Inflammatory macrophage treated with lipopolysaccharide for 4 hours (primary cell): Measurements from ENCODE around the gene BDH1.
"Not testable (repeated sequence)": the region's sequence is repeated elsewhere in the genome, so short reads cannot be mapped to it uniquely, and the experiment has no call there.

Experiments
- DNase-seq: peaks from one replicate; pipeline ENCODE4 v3.0.0-alpha.2; 2020

Gene BDH1

GRCh38 chr3:197577366-197578074 lies 21.8 kb upstream of the BDH1 start:
- DNase-seq = no peak

GRCh38 chr3:197576838-197577237 lies 21.1 kb upstream of the BDH1 start:
- no peak for DNase-seq

GRCh38 chr3:197575362-197575761 lies 19.6 kb upstream of the BDH1 start:
- no peak for DNase-seq

GRCh38 chr3:197574396-197574991 lies 18.7 kb upstream of the BDH1 start:
- not testable (repeated sequence) for DNase-seq

GRCh38 chr3:197573048-197573767 lies 17.4 kb upstream of the BDH1 start:
- no peak for DNase-seq

GRCh38 chr3:197571880-197572172 lies 16.1 kb upstream of the BDH1 start:
- DNase-seq = not testable (repeated sequence)

- not testable (repeated sequence) for DNase-seq
These were observed 15.5 kb upstream of the BDH1 start for GRCh38 chr3:197571074-197571879.

GRCh38 chr3:197569433-197569832 lies 13.7 kb upstream of the BDH1 start:
- DNase-seq = not testable (repeated sequence)

GRCh38 chr3:197567904-197568681 lies 12.3 kb upstream of the BDH1 start:
- no peak for DNase-seq

- DNase-seq = not testable (repeated sequence)
These were observed 10.4 kb upstream of the BDH1 start for GRCh38 chr3:197566155-197566554.

- no peak for DNase-seq
These were observed 8.5 kb upstream of the BDH1 start for GRCh38 chr3:197564097-197564843.

- DNase-seq = no peak
These were observed 6.9 kb upstream of the BDH1 start for GRCh38 chr3:197562398-197563251.

GRCh38 chr3:197561926-197562325 lies 6.2 kb upstream of the BDH1 start:
- no peak for DNase-seq

GRCh38 chr3:197559651-197560050 lies 3.9 kb upstream of the BDH1 start:
- DNase-seq = no peak

GRCh38 chr3:197554562-197555280 lies 1.0 kb downstream of the BDH1 start:
- DNase-seq = peak; percentile 98

- no peak for DNase-seq
These were observed 1.6 kb downstream of the BDH1 start for GRCh38 chr3:197554196-197554561.

- no peak for DNase-seq
These were observed 3.6 kb downstream of the BDH1 start for GRCh38 chr3:197552198-197552597.

- DNase-seq = no peak
These were observed 5.3 kb downstream of the BDH1 start for GRCh38 chr3:197550489-197550888.

- DNase-seq = no peak
These were observed 6.4 kb downstream of the BDH1 start for GRCh38 chr3:197549261-197549885.
